Measurements from ENCODE around the gene TMEM9.
"Not testable (repeated sequence)": the region's sequence is repeated elsewhere in the genome, so short reads cannot be mapped to it uniquely, and the experiment has no call there.

TMEM9 gene

GRCh38 chr1:201172999-201173610, 18.8 kb upstream of the TMEM9 start:
- no peak for DNase-seq

- DNase-seq: no peak
Measured at GRCh38 chr1:201172326-201172725, 18.1 kb upstream of the TMEM9 start.

GRCh38 chr1:201171063-201172036, 17.1 kb upstream of the TMEM9 start:
- DNase-seq: no peak

GRCh38 chr1:201170533-201171062, 16.3 kb upstream of the TMEM9 start:
- peak; percentile 51 to 66 for DNase-seq

GRCh38 chr1:201169971-201170532, 15.8 kb upstream of the TMEM9 start:
- DNase-seq: no peak

GRCh38 chr1:201169203-201169602, 14.9 kb upstream of the TMEM9 start:
- DNase-seq: no peak

GRCh38 chr1:201167041-201167991, 13.0 kb upstream of the TMEM9 start:
- DNase-seq: no peak

- DNase-seq: no peak
Measured at GRCh38 chr1:201164645-201165044, 10.4 kb upstream of the TMEM9 start.

- no peak for DNase-seq
Measured at GRCh38 chr1:201163707-201164106, 9.4 kb upstream of the TMEM9 start.

GRCh38 chr1:201163036-201163435, 8.8 kb upstream of the TMEM9 start:
- not testable (repeated sequence) for DNase-seq

GRCh38 chr1:201157949-201158348, 3.7 kb upstream of the TMEM9 start:
- DNase-seq: no peak

- DNase-seq: no peak
Measured at GRCh38 chr1:201156819-201157218, 2.5 kb upstream of the TMEM9 start.

- DNase-seq: no peak
Measured at GRCh38 chr1:201156346-201156745, 2.1 kb upstream of the TMEM9 start.

GRCh38 chr1:201155354-201155753, 1.1 kb upstream of the TMEM9 start:
- no peak for DNase-seq

GRCh38 chr1:201153474-201154388, 543 bp downstream of the TMEM9 start:
- no peak for DNase-seq

- no peak for DNase-seq
Measured at GRCh38 chr1:201149400-201149799, 4.9 kb downstream of the TMEM9 start.

- DNase-seq: no peak
Measured at GRCh38 chr1:201147396-201148015, 6.8 kb downstream of the TMEM9 start.

GRCh38 chr1:201146626-201147390, 7.5 kb downstream of the TMEM9 start:
- DNase-seq: no peak

- DNase-seq: no peak
Measured at GRCh38 chr1:201145816-201146215, 8.5 kb downstream of the TMEM9 start.

- DNase-seq: no peak
Measured at GRCh38 chr1:201145132-201145531, 9.1 kb downstream of the TMEM9 start.
